Keratinocyte (primary cell): ENCODE data around the gene SORBS2. TPM values are rescaled to one million over a fixed set of nuclear protein-coding genes. Genes with fewer than 3 reads are reported as not detected.

Experiments used
- DNase-seq: peaks from one replicate; pipeline ENCODE4 v3.0.0-alpha.2; 2011; ENCODE audit warnings: low read depth, missing footprints, low spot score
- FAIRE-seq: peaks from 2 replicates; lab custom pipeline; 2011; peaks lifted over from hg19 to GRCh38; lab: Jason Lieb, UNC
- H2AFZ ChIP-seq: 2 replicates; pipeline ENCODE4 v1.6.0; 2012; ENCODE audit warnings: low read length, control low read depth, inconsistent platforms; ENCODE audit not compliant: control insufficient read depth
- H3K27ac ChIP-seq: 2 replicates; pipeline ENCODE4 v1.5.1; 2011; ENCODE audit warnings: low read length; ENCODE audit not compliant: control insufficient read depth, insufficient read depth
- H3K27me3 ChIP-seq: 3 replicates; pipeline ENCODE4 v1.6.0; 2011; ENCODE audit warnings: low read length; ENCODE audit not compliant: control insufficient read depth, insufficient read depth; ENCODE audit errors: extremely low read depth
- H3K36me3 ChIP-seq, 2 experiments: 2 replicates in 1 of 2; 3 replicates in 1 of 2; pipeline ENCODE4 v1.5.1; 2011; ENCODE audit warnings: low read length in 2 of 2, mild to moderate bottlenecking in 1 of 2; ENCODE audit not compliant: control insufficient read depth in 2 of 2, insufficient read depth in 2 of 2; ENCODE audit errors: extremely low read depth in 1 of 2
- H3K4me1 ChIP-seq: 3 replicates; pipeline ENCODE4 v1.5.1; 2011; ENCODE audit warnings: low read length; ENCODE audit not compliant: control insufficient read depth, insufficient read depth; ENCODE audit errors: extremely low read depth
- H3K4me2 ChIP-seq: 3 replicates; pipeline ENCODE4 v1.6.0; 2011; ENCODE audit warnings: low read depth, low read length; ENCODE audit not compliant: control insufficient read depth, insufficient read depth; ENCODE audit errors: extremely low read depth
- H3K4me3 ChIP-seq, 3 experiments: fragments of 200-600 bp in 1 of 3; sonication (generic) in 1 of 3; 2 replicates in 2 of 3; 3 replicates in 1 of 3; pipeline ENCODE4 v1.5.1; 2011 to 2016; ENCODE audit warnings: low read length in 3 of 3, mild to moderate bottlenecking in 3 of 3, control low read depth in 2 of 3, inconsistent platforms in 1 of 3, low read depth in 1 of 3, mixed read lengths in 1 of 3, mixed run types in 1 of 3, moderate library complexity in 1 of 3; ENCODE audit not compliant: control insufficient read depth in 2 of 3, insufficient read depth in 2 of 3; ENCODE audit errors: extremely low read depth in 1 of 3
- H3K79me2 ChIP-seq: 2 replicates; pipeline ENCODE4 v1.6.0; 2012; ENCODE audit warnings: low read length; ENCODE audit not compliant: control insufficient read depth, insufficient read depth
- H3K9ac ChIP-seq: 3 replicates; pipeline ENCODE4 v1.6.0; 2011; ENCODE audit warnings: low read length; ENCODE audit not compliant: control insufficient read depth, insufficient read depth; ENCODE audit errors: extremely low read depth
- H3K9me1 ChIP-seq: 3 replicates; pipeline ENCODE4 v1.6.0; 2011; ENCODE audit warnings: low read length; ENCODE audit not compliant: control insufficient read depth, insufficient read depth; ENCODE audit errors: extremely low read depth
- H3K9me3 ChIP-seq: 2 replicates; pipeline ENCODE4 v1.5.1; 2012; ENCODE audit warnings: low read depth, low read length; ENCODE audit not compliant: control insufficient read depth
- H4K20me1 ChIP-seq: 3 replicates; pipeline ENCODE4 v1.6.0; 2011; ENCODE audit warnings: low read length; ENCODE audit not compliant: control insufficient read depth, insufficient read depth; ENCODE audit errors: extremely low read depth
- EZH2 ChIP-seq: IDR thresholded peaks from one replicate; pipeline ENCODE4 v1.6.1; 2012; ENCODE audit warnings: inconsistent platforms, mild to moderate bottlenecking, low read length, moderate library complexity
- dilution Hi-C: fragments of 300-500 bp; cut with MboI; formaldehyde crosslinking; loops from one replicate; pipeline ENCODE4 v1.7.0; 2020; ENCODE audit warnings: low sequenced_read_pairs; ENCODE audit not compliant: extremely low pct_ligation_motif_present
- polyA plus RNA-seq, 5 experiments: library from polyadenylated mRNA; depleted of rRNA in 3 of 5; stranded (reverse) in 3 of 5; stranded (forward) in 1 of 5; unstranded in 1 of 5; fragments of >200 nt; gene quantifications; 1 replicate in 1 of 5; 2 replicates in 3 of 5; 3 replicates in 1 of 5; pipeline versions ENCODE4 v1.2.1 to v1.2.3, GENCODE V29; 2011 to 2012; ENCODE audit warnings: missing spikeins in 2 of 5, low read depth in 1 of 5, low replicate concordance in 1 of 5
- TF ChIP-seq, protein P1 (sequence below), 3 experiments: IDR thresholded peaks in 1 of 3; conservative IDR thresholded peaks in 1 of 3; optimal IDR thresholded peaks in 1 of 3; 2 replicates in 2 of 3; 3 replicates in 1 of 3; pipeline versions ENCODE3 to v1.5.1; 2011; ENCODE audit warnings: low read length in 3 of 3, mild to moderate bottlenecking in 3 of 3, moderate library complexity in 2 of 3, control low read depth in 1 of 3, inconsistent platforms in 1 of 3; ENCODE audit not compliant: insufficient read depth in 2 of 3; ENCODE audit errors: extremely low read depth in 1 of 3

SORBS2 gene
- polyA plus RNA-seq, 1 donor (not counting 4 experiments of a cell fraction or from before 2014, with no cell fraction given): 0.14 TPM

DNA sequence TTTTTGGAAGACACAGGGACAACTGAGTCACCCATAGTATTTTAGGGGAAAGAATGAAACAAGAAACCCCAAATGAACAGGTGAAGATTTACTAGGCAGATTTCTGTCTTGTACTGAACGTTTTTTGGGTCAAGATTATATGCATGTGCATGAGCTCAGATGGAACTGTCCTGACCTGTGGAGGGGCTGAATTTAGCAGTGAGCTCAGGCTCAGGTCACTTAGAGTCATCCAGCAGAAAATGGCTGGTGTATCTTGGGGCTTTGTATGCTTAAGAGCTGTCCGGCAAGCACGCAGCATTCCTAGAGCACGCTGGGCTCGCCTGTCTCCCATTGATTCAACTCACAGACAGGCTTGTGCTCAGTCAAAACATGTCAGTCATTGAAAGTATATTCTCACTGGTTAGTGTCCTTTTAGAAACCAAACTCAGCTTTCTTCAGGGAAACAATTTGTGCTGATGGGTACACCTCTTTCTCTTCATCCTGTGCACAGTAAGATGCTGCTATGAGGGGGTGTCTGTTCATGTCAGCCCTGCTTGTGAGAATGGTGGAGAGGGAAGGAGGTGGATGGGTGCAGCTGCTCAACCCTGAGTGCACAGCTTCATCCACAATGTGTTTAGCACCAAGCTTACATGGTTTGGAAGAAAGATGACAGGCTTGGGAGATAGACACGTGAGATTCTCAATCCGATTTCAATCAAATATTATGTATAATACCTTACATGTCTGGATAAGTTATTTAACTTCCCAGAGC, 229.2 kb downstream of the SORBS2 start:
- Histone ChIP-seq H2AFZ (no peak overlapping the region), H3K4me3 (no peak overlapping the region), H3K36me3 (no peaks in the 10 kb centered on the region), H4K20me1 (no peaks in the 10 kb centered on the region), H3K79me2 (no peaks in the 10 kb centered on the region), H3K9ac (no peak overlapping the region), H3K4me2 (no peak overlapping the region), H3K9me1 (no peaks in the 10 kb centered on the region), H3K4me1 (peaks cover 6% of the 10 kb centered on the region), H3K27ac (no peak overlapping the region), H3K9me3 (no peaks in the 10 kb centered on the region), H3K27me3 (peaks cover 22% of the 10 kb centered on the region)
- DNase-seq: no peak
- no peak for TF ChIP-seq EZH2
- TF ChIP-seq, protein P1, sequence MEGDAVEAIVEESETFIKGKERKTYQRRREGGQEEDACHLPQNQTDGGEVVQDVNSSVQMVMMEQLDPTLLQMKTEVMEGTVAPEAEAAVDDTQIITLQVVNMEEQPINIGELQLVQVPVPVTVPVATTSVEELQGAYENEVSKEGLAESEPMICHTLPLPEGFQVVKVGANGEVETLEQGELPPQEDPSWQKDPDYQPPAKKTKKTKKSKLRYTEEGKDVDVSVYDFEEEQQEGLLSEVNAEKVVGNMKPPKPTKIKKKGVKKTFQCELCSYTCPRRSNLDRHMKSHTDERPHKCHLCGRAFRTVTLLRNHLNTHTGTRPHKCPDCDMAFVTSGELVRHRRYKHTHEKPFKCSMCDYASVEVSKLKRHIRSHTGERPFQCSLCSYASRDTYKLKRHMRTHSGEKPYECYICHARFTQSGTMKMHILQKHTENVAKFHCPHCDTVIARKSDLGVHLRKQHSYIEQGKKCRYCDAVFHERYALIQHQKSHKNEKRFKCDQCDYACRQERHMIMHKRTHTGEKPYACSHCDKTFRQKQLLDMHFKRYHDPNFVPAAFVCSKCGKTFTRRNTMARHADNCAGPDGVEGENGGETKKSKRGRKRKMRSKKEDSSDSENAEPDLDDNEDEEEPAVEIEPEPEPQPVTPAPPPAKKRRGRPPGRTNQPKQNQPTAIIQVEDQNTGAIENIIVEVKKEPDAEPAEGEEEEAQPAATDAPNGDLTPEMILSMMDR (optimal IDR thresholded peaks at IDR 0.05 in 1 of 3, IDR thresholded peaks at IDR 0.05 in 1 of 3, conservative IDR thresholded peaks at IDR 0.05 in 1 of 3; ENCODE audit: extremely low read depth in 1 of 3, insufficient read depth in 2 of 3, low read length in 3 of 3): no peak
- dilution Hi-C loops: no loop called here
- FAIRE-seq: no peak

DNA sequence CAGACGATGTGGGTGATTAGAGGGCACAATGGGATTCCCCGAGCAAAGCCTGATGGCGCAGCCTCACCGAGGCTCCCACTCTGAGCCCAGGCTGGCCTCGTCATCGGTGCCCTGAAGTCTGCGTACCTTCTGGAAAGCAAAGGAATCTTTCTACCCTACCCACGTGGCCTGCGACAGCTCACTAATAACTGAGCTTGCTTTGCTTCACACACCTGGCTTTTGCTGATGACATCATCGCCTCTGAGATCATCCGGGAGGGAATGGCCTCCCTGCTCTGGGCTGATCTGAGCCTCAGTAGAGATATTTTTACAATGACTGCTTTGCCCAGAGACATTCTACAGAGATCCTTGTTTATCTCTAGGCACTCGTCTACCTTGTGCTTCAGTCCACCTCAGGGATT, 231.3 kb downstream of the SORBS2 start:
- H3K9me3 ChIP-seq: no peaks in the 10 kb centered on the region
- FAIRE-seq (peak; percentile 41), DNase-seq (no peak)
- no peak overlapping the region for H3K9ac ChIP-seq
- H3K9me1 ChIP-seq: no peaks in the 10 kb centered on the region
- H3K27me3 ChIP-seq: peaks cover 11% of the 10 kb centered on the region
- H2AFZ ChIP-seq: no peak overlapping the region
- H3K4me2 ChIP-seq: no peak overlapping the region
- no peak for TF ChIP-seq EZH2
- TF ChIP-seq, protein P1 (optimal IDR thresholded peaks at IDR 0.05 in 1 of 3, IDR thresholded peaks at IDR 0.05 in 1 of 3, conservative IDR thresholded peaks at IDR 0.05 in 1 of 3; ENCODE audit: extremely low read depth in 1 of 3, insufficient read depth in 2 of 3, low read length in 3 of 3): no peak
- dilution Hi-C loops: no loop called here
- no peaks in the 10 kb centered on the region for H3K4me1 ChIP-seq
- H3K27ac ChIP-seq: no peak overlapping the region
- no peaks in the 10 kb centered on the region for H3K36me3 ChIP-seq
- H4K20me1 ChIP-seq: no peaks in the 10 kb centered on the region
- no peak overlapping the region for H3K4me3 ChIP-seq
- H3K79me2 ChIP-seq: no peaks in the 10 kb centered on the region
